Lung (tissue), 12 donors: ENCODE results near the gene ASB12. TPM values are rescaled to one million over a fixed set of nuclear protein-coding genes. Genes with fewer than 3 reads are reported as not detected.

Experiments used
- ATAC-seq: fragments of 200-7000 bp; cut with Tn5 transposase; one replicate; pipeline ENCODE4 v1.9.1; 2020; ENCODE audit warnings: moderate number of reproducible peaks; ENCODE audit not compliant: insufficient read depth, low FRiP score
- DNase-seq, 3 donors: peaks; one replicate each; pipeline ENCODE4 v3.0.0-alpha.2; 2013 to 2017
- H3K27ac ChIP-seq, 2 donors: one replicate each; pipeline ENCODE4 v1.5.1; 2013; ENCODE audit warnings: mild to moderate bottlenecking in 2 of 2, moderate library complexity in 2 of 2, control low read depth in 1 of 2, inconsistent platforms in 1 of 2, low read depth in 1 of 2, low read length in 1 of 2
- H3K27me3 ChIP-seq, 3 donors: one replicate each; pipeline ENCODE4 v1.5.1; 2013; ENCODE audit warnings: low read length in 2 of 3; ENCODE audit not compliant: control insufficient read depth in 3 of 3, insufficient read depth in 3 of 3
- H3K36me3 ChIP-seq, 4 donors: one replicate each; pipeline ENCODE4 v1.5.1; 2013; ENCODE audit warnings: low read length in 4 of 4, mild to moderate bottlenecking in 1 of 4, moderate library complexity in 1 of 4; ENCODE audit not compliant: control insufficient read depth in 4 of 4, insufficient read depth in 4 of 4
- H3K4me1 ChIP-seq, 5 donors: one replicate each; pipeline ENCODE4 v1.5.1; 2013; ENCODE audit warnings: low read length in 5 of 5, mild to moderate bottlenecking in 2 of 5, moderate library complexity in 1 of 5; ENCODE audit not compliant: control insufficient read depth in 5 of 5, insufficient read depth in 5 of 5
- H3K4me3 ChIP-seq: one replicate; pipeline ENCODE4 v1.5.1; 2013; ENCODE audit warnings: mild to moderate bottlenecking, control low read depth, moderate library complexity
- H3K9ac ChIP-seq, 2 donors: one replicate each; pipeline ENCODE4 v1.5.1; 2013; ENCODE audit warnings: low read length in 2 of 2, control low read depth in 1 of 2; ENCODE audit not compliant: insufficient read depth in 1 of 2
- H3K9me3 ChIP-seq, 4 donors: one replicate each; pipeline ENCODE4 v1.5.1; 2013; ENCODE audit warnings: low read length in 3 of 4, mild to moderate bottlenecking in 1 of 4, moderate library complexity in 1 of 4; ENCODE audit not compliant: control insufficient read depth in 4 of 4, insufficient read depth in 3 of 4
- WGBS, 2 donors: extraction: QIAGEN DNeasy Blood & Tissue Kit; methylation state at CpG; one replicate each; pipeline ENCODE4 v1.1.7; 2013; 5-methylcytosine and 5-hydroxymethylcytosine counted together
- polyA plus RNA-seq, 2 donors: library from polyadenylated mRNA; stranded (reverse); fragments of 200-250 nt; gene quantifications; one replicate each; pipeline ENCODE4 v1.2.1, GENCODE V29; 2013
- total RNA-seq, 2 donors: library from RNA; depleted of rRNA in 1 of 2; stranded (reverse); fragments of >200 nt in 1 of 2; gene quantifications; one replicate each; pipeline ENCODE4 v1.2.1, GENCODE V29; 2014 to 2021
- TF ChIP-seq, protein P1 (sequence below): IDR thresholded peaks from 2 replicates; pipeline ENCODE4 v1.5.1; 2012; ENCODE audit warnings: mild to moderate bottlenecking; ENCODE audit errors: control extremely low read depth, extremely low read depth
- donor health status: control.
- donor health status: control.
- donor health status: Bipolar disorder and iron deficiency.
- donor health status: healthy.
- donor health status: DM: yes; HTN: yes; CAD: no.

Gene ASB12
- total and polyA plus RNA-seq, 4 donors, result 0.11 to 0.46 (median 0.16) TPM; not detected in 1

DNA sequence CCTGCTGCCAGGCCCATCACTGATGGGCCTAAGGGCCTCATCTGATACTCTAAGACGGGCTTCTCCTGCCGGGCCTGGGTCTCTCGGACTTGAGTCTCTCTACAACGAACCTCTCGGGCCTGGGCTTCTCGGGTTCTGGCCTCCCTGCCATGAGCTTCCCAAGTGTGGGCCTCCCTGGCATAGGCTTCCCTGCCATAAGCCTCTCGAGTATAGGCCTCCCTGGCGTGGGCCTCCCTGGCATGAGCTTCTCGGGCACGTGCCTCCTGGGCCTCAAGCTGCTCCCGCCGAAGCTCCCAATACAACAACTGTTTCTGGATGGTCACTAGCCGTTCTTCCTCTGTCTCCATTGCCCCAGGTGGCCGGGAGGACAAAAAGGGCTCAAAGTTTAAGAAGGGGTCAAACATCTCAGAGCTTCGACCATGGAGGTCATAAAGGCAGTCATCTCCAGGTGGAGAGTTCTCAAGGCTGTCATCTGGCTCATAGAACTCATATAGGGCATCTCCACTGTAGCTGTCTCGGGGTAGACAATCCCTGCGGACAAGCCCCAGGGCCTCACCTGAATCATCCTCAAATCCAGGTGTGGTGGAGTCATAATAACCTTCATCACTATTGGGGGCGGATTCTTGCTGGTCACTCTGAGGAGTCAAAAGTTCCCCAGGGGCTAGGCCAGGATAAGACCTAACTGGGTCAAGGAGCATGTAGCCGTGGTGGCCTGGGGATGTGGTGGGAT, 39.0 kb downstream of the ASB12 start:
- DNase-seq, result no peak
- Histone ChIP-seq H3K36me3 (peaks cover 0 to 2% (median 0%) of the 10 kb centered on the region in 4 donors), H3K9ac (no peak overlapping the region), H3K27ac (no peak overlapping the region), H3K9me3 (peaks cover 0 to 3% (median under 1%) of the 10 kb centered on the region in 4 donors), H3K27me3 (no peaks in the 10 kb centered on the region), H3K4me3 (no peak overlapping the region), H3K4me1 (peaks cover 0 to 2% (median 0%) of the 10 kb centered on the region in 5 donors)
- TF ChIP-seq, protein P1, sequence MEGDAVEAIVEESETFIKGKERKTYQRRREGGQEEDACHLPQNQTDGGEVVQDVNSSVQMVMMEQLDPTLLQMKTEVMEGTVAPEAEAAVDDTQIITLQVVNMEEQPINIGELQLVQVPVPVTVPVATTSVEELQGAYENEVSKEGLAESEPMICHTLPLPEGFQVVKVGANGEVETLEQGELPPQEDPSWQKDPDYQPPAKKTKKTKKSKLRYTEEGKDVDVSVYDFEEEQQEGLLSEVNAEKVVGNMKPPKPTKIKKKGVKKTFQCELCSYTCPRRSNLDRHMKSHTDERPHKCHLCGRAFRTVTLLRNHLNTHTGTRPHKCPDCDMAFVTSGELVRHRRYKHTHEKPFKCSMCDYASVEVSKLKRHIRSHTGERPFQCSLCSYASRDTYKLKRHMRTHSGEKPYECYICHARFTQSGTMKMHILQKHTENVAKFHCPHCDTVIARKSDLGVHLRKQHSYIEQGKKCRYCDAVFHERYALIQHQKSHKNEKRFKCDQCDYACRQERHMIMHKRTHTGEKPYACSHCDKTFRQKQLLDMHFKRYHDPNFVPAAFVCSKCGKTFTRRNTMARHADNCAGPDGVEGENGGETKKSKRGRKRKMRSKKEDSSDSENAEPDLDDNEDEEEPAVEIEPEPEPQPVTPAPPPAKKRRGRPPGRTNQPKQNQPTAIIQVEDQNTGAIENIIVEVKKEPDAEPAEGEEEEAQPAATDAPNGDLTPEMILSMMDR, result no peak
- ATAC-seq, result no peak
- WGBS, 2 donors, result 89 to 97% methylated on average over 19 of the region's 19 CpGs

DNA sequence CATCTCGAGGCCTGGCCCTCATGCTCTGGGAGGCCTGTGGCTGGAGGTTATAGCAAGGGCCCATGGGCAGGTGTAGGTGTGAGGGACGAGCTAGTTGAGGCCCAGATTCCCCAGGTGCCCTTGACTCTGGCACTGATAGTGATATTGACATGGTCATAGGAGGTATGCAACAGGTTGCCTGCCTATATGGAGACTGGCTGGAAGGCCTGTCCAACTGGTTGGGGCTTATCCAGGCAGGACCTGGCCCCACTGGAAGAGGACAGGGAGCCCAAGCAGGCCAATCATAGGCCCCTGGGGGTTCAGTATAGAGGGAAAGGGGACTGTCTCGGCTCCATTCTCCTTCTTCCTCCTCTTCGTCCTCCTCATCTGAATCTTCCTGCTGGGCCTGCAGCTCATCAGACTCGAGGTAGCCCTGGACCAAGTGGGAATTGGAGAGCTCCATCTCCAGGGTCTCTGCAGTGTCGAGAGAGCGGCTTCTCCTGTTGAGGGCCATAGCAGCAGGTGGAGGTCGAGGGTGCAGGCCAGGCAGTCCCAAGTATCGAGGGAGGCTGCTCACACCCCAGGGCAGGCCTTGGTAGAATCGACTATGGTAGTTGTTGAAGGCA, 40.2 kb downstream of the ASB12 start:
- H3K27ac ChIP-seq, result no peak overlapping the region
- DNase-seq (no peak), ATAC-seq (no peak)
- TF ChIP-seq, protein P1, result no peak
- H3K4me1 ChIP-seq, result peaks cover 0 to 3% (median 0%) of the 10 kb centered on the region in 5 donors
- H3K9ac ChIP-seq, result no peak overlapping the region
- peaks cover 0 to 3% (median under 1%) of the 10 kb centered on the region in 4 donors for H3K9me3 ChIP-seq
- 78 to 98% methylated on average over 7 to 10 of the region's 10 CpGs for WGBS, 2 donors
- H3K36me3 ChIP-seq, result peaks cover 0 to 2% (median 0%) of the 10 kb centered on the region in 4 donors
- no peak overlapping the region for H3K4me3 ChIP-seq
- H3K27me3 ChIP-seq, result no peaks in the 10 kb centered on the region

DNA sequence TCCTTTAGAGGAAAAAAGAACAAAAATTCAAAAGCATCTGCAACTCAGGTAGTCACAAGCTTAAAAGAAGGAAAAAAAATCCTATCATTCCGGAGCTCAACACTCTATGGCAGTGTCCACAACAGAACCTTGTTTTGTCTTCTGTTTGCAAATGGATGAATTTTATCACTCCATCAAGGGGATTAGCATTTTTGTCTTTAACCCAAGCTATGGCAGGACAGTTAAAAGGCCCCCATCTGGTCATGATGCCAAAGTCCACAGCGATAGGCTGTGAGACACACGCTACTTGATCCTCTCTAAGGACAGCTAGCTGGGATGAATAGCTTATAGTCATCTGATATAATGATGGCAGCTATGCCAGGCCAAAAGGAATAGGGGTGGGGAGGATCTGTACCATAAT, 41.5 kb downstream of the ASB12 start:
- peaks cover 0 to 3% (median 0%) of the 10 kb centered on the region in 5 donors for H3K4me1 ChIP-seq
- no peak overlapping the region for H3K4me3 ChIP-seq
- peaks cover 0 to 2% (median 0%) of the 10 kb centered on the region in 4 donors for H3K36me3 ChIP-seq
- TF ChIP-seq, protein P1, result no peak
- DNase-seq (no peak), ATAC-seq (no peak)
- H3K9me3 ChIP-seq, result peaks cover 0 to 3% (median under 1%) of the 10 kb centered on the region in 4 donors
- H3K9ac ChIP-seq, result no peak overlapping the region
- 87 to 92% methylated on average over 3 of the region's 3 CpGs for WGBS, 2 donors
- H3K27me3 ChIP-seq, result no peaks in the 10 kb centered on the region
- no peak overlapping the region for H3K27ac ChIP-seq
